ENCODE results near the gene AADAC. TPM values are rescaled to one million over a fixed set of nuclear protein-coding genes. Genes with fewer than 3 reads are reported as not detected.

AADAC gene, protein sequence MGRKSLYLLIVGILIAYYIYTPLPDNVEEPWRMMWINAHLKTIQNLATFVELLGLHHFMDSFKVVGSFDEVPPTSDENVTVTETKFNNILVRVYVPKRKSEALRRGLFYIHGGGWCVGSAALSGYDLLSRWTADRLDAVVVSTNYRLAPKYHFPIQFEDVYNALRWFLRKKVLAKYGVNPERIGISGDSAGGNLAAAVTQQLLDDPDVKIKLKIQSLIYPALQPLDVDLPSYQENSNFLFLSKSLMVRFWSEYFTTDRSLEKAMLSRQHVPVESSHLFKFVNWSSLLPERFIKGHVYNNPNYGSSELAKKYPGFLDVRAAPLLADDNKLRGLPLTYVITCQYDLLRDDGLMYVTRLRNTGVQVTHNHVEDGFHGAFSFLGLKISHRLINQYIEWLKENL
- total RNA-seq: not detected

DNA sequence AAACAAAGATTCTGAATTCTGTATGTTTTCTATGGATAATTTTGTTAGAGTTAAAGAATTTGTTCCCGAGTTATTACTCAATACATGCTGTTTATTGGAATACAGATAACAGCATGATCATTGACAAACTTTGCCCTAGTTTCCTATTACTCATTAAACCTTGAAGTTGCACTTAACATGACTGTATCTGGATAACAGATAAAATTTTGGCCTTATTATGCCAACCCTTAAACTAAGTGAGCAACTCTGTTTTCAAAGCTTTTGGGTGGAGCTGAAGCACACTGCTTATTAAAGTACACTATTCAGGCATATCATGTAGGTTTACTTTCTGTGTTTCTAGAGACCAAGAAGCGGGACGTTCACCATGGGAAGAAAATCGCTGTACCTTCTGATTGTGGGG, at the start of gene AADAC:
Gene AADAC, plus strand, starts transcription at position 318 of the 400 bp plus-strand sequence. Its CDS starts 47 bp downstream, at position 365.

DNA sequence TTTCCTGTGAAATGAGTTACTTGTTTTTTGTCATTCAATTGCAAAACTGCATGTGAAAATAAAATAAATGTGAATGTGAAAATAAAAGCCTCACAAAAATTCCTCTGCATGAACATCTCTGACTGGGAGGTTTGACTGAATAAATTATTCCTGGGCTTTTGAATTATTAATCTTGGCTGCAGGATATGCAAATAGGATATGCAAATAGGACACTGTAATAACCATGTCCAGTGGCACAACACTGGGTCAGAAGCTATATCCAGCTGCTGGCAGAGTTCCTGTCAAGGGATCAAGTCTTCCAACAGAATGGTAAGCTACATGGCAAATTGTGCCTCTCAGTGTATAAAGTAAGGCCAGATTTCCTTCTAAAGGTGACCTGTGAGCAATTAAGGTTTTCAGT, 59.5 kb downstream of the AADAC start, which contains the start of gene SUCNR1:
Gene SUCNR1, plus strand, starts transcription at position 246 of the 400 bp plus-strand sequence. CDS start 6,250 bp downstream, outside the sequence.

Other genes starting within 250 kb of the AADAC start
- not detected for gene AADACL2, start 80.2 kb upstream of the AADAC start, total RNA-seq
- not detected for gene SUCNR1, start 59.5 kb downstream of the AADAC start, total RNA-seq

Data from melanocyte of skin (primary cell).